HG03108 (cell line): Measurements from ENCODE around the gene IL1RAPL2.
"Not testable (repeated sequence)": the region's sequence is repeated elsewhere in the genome, so short reads cannot be mapped to it uniquely, and the experiment has no call there.

Experiments used
- ATAC-seq: cut with Tn5 transposase; IDR thresholded peaks from one replicate; pipeline ENCODE4 v1.9.1; 2021; ENCODE audit warnings: moderate library complexity; ENCODE audit not compliant: unreplicated experiment

The IL1RAPL2 gene

DNA sequence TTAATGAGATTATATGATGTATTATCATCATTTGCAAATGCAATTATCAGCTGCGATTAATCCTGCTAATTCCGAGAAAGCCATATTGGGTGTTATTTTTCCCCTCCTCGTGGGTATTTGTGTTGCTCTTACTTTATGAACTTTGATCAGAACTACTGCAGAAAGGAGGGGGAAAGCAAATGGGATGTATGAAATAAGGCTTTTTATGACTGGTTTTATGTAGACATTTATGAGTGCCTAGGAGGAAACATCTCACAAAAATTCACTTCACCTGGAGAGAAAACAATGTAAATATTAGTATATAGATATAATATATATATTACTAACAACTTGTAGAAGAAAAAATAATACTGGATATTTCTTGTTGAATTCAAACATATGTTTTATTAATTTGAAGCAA lies 440.1 kb downstream of the IL1RAPL2 start:
- no peak for ATAC-seq

DNA sequence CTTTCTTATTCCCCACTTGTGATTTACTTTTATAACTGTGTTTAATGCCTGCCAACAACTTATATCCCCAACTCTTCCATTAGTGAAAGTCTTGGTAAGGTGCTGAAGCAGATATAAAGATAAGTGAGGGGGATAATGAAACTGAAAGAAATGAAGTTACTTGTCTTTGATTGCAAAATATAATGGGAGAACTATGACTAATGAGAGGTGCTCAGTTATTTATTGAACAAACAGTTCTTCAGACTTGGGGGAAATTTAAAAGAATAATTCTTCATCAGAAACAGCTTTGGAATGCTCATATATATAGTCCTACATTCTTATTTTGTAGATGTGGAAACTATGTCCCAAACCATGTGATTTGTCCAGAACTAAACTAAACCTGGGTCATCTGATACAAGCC lies 441.0 kb downstream of the IL1RAPL2 start:
- no peak for ATAC-seq

DNA sequence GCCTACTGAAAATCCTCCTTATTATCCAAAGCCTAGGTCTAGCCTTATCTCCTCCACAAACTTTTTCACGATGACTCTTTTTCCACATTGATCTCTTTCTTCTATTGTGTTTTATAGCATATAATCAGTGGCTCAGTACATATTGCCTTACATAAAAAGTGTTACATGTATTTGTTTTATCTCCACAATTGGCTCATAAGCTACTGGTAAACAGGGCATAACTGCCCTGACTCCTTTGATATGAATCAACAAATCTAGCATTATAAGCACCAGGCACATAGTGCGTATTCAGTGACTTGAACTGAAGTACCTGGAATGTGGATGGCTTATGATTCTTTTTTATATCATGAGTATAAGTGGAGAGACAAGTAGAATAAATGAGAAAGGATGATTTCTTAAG lies 447.7 kb downstream of the IL1RAPL2 start:
- no peak for ATAC-seq

DNA sequence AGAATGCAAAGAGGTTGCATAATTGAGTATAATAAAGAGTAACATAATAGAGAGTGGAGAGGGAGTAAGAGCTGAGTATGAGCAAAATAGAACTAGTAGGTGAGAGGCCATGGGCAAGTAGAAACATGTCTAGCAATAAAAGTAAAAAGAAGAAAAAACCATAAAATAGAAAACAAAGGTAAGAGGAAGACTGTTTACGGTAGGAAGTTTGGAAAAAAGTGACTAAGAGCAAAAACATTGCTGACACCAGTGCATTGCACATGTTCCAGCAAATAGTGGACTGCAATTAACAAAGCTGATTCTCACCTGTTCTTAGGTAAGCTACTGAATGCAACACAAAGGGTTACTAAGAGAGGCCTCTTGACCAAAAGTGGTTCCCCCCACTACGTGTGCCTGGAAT lies 451.6 kb downstream of the IL1RAPL2 start:
- ATAC-seq: no peak

DNA sequence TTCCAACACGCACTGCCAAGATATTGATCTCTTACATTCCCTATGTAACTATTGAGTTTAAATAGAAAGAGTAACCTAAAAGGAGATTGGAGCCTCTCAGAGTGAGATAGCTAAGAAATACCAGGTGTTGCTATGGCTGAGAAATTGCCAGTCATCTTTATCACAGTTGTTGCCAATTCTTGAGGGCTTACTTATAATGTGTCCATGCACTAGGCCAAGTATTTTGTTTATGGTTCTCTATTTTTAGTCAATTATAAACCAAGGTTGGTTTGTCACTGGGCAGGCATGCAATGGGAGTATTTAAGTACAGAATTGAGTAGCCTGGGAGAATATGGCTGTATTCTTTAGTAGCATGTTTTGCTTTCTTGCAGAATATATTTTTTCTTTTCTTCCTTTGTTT lies 452.9 kb downstream of the IL1RAPL2 start:
- ATAC-seq: no peak

DNA sequence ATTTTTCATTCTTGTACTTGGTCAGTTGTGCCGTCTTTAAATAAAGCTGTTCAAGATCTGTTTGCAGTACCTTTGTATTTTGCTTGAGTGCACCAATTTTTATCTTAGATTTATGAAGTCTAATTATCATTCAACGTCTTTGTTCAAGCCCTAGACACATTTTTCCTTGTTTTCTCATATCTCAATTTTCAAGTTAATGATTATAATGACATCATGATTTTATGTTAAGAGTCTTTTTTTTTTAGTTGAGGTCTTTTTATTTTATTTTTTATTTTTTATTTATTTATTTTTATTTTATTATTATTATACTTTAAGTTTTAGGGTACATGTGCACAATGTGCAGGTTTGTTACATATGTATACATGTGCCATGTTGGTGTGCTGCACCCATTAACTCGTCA lies 463.0 kb downstream of the IL1RAPL2 start:
- ATAC-seq: not testable (repeated sequence)

DNA sequence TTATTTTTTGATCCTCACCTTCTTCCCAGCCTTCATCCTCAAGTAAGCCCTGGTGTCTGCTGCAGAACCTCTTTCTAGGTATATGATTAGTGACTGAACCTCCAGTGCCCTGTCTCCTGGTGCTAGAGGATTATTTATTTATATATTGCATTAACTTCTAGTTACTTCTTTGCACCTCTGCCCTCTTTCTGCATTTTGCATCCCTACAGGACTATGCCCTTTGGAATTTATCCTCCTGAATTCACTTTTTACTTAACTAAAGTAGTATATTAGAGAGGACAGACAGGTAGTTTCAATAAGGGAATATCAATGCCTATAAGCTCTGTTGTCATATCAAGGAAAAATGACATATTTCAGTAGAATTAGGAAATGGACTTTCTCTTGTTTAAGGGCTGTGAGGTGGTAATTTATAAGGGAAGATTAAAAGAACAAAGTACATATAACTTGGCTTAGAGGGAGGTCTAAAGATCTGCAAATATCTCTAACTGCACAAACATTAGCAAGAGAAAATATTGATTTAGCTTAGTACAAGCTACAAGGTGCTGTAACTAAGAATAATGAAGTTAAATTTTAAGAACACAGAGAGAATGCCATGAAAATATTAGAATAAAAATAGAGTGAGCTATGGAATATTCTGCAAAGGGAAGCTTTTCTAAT lies 472.8 kb downstream of the IL1RAPL2 start:
- no peak for ATAC-seq

DNA sequence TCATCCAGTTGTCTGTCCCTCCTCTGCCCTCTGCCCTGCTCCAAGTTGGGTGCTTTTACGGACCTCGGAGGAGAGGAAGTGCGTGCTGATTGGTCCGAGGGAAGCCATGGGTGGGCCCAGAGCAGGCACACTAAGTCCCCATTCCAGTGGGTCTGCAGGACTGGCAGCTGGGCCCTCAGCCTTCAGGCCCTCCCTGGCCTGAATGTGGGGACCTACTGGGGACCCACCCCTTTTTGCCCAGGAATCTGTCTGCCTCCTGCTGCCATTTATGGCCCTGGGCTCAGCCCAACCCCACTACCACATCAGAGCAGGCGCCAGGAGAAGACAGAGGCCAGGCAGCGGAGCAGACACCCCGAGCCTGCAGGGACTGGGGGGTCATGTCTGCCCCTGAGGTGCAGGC lies 484.9 kb downstream of the IL1RAPL2 start:
- ATAC-seq: no peak

DNA sequence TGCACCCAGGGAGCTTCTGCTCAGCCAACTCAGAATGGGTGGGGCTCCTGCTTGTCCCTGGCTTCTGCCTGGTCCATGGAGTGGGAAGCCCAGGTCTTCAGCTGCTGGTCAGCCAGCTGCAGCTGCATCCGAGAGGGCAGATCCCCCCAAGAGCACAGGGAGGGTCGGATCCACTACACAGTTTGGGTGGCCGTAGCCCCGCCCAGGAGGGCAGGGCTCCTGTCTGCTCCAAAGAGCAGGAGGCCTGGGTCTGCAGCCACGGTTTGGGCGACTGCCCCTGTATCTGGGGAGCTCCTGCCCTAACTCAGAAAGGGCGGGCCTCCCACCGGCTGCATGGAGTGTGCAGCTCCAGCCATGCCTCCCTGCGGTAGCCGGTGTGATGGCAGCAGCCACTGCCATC lies 485.4 kb downstream of the IL1RAPL2 start:
- no peak for ATAC-seq

DNA sequence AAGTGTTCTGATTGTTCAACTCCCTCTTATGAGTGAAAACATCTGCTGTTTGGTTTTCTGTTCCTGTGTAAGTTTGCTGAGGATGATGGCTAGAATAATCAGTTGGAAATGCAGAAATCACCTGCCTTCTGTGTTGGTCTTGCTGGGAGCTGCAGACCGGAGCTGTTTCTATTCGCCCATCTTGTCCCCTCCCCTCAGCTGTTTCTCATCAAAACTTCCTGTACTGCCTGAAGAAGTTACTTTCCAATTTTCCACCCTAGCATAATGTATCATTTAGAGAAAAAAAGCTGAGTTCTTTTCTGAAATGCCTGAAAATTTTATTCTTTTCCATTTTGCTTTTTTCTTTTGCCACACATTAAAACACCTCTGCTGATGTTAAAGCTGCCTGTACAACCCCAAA lies 486.9 kb downstream of the IL1RAPL2 start:
- ATAC-seq: no peak

DNA sequence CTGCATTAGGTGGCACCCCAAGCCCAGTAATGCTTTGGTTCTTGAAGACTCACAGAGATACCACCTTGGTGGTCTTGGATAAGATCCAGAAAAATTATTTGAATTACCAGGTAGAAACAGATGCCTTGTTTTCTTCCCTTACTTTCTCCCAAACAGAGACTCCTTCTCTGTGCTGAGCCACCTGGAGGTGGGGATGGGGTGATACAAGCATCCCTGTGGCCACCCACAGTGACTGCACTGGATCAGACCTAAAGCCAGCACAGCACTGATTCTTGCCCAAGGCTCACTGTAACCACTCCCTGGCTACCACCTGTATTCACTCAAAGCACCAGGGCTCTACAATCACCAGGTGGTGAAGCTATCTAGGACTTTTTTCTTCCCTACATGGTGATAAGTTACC lies 497.7 kb downstream of the IL1RAPL2 start:
- no peak for ATAC-seq

DNA sequence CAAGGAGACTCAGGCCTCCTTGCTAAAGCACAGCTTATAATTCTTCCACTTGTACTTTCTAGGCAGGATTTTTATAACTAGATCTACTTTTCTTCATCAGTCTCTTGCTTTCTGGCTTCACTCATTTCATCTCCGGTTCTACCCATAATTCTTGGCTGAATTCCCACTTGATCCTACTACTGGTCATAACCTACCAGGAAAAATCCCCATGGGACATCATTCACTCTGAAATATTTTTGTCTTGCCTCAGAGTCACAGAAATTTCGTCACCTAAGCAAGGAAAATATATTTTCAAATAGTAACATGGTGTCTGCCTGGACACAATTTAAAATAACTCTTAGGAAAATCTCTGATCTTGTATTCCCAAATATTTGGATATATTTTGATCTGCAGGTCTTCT lies 532.2 kb downstream of the IL1RAPL2 start:
- no peak for ATAC-seq

DNA sequence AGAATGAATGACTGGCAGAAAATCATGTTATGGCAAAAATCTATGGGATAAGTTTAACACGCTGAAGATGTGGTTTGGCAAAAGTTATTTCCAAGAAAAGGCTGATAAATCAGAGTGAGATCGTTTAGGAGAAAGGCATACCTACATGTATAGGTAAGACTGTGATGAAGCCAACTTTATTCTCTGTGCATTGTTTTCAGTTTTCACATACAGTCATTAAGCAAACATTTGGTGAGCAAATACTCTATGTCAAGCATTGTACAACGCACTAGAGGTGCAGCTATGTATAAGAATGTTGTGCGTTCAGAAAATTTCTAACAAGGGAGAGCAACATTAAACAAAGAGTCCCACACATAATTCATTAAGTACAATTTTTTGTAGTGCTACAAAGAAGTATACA lies 532.8 kb downstream of the IL1RAPL2 start:
- no peak for ATAC-seq

DNA sequence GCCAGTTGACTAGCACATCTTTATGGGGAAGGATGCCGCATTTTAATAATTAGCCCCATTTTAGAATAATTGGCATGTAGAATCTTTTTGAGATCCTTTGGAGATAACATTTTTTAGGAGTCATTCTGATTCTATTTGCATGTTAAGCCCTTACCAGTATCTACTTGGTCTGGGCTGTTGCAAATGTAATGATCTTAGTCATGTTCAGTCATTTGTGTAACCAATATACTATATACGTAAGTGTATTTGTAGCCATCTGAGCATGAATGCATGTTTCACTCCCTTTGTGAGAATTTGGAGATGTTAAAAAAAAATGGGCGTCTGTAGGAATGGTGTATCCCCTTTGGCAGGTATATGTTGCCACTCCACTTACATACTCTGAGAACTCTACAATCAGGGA lies 535.4 kb downstream of the IL1RAPL2 start:
- ATAC-seq: no peak

DNA sequence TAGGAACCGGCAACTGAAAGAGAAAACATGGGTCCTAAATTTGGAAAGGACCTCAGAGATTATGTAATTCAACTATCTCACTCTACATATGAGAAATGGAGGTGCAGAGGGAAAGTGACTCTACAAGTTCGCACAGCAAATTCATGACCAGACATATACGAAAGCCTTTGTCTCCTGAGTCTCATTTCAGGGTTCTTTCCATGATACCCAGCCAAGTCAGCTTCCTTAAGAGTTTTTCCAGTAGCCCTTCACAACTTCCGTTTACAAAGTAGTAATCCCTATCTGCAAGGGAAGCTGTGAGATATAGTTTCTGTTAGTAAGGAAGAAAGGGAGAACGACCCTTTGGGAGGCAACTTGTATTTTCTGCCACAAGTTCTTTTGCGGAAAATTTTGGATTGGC lies 543.9 kb downstream of the IL1RAPL2 start:
- no peak for ATAC-seq

DNA sequence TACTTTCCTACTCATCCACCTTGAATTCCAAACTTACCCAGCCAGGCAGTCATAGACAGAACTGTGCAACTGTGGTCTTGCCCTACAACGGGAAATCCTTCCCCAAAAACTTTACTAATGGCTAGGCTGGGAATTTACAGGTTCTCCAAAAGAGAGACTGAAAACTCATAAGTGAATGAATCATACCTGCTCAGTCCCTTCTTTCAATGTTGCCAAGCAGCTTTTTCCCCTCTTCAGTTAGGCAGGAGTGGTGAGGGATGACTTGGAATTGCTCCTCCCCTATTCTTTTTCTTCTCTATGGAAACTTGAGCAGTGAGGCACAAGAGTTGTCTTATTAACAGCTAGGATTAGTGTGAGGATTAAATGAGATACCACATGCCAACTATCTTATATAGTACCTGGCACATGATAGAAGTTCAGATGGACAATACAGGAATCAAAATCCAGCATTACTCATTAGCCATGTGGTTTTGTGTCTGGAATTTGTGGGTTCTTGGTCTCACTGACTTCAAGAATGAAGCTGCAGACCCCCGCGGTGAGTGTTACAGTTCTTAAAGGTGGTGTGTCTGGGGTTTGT lies 548.6 kb downstream of the IL1RAPL2 start:
- no peak for ATAC-seq

DNA sequence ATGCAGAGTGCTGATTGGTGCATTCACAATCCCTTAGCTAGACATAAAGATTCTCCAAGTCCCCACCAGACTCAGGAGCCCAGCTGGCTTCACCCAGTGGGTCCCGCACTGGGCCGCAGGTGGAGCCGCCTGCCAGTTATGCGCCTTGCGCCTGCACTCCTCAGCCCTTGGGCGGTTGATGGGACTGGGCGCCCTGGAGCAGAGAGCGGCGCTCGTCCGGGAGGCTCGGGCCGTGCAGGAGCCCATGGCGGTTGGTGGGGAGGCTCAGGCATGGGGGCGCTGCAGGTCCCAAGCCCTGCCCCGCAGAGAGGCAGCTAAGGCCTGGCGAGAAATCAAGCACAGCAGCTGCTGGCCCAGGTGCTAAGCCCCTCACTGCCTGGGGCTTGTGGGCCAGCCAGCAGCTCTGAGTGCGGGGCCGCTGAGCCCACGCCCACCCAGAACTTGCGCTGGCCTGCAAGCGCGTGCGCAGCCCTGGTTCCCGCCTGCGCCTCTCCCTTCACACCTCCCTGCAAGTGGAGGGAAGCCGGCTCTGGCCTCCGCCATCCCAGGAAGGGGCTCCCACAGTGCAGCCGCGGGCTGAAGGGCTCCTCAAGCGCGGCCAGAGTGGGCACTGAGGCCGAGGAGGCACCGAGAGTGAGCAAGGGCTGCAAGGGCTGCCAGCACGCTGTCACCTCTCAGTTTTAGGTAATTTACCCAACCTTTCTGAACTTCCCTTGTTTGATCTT lies 549.8 kb downstream of the IL1RAPL2 start:
- not testable (repeated sequence) for ATAC-seq

DNA sequence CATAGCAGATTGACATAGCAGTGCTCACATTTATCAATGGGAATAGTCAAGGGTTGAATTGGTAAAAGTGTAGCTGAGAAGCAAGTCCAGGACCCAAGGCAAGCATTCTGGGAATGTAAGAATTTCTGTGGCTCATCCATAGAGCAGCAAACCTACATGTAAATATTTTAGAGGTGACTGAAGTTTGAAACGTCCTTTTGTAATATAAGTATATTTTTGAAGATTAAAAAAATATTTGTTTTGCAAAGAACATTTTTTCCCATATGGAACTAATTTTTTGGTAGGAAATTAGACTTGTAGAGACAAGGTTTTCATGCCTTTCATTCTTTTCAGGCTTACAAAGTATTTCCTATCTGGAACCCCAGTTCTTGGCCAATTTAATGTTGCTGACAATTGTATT lies 550.5 kb downstream of the IL1RAPL2 start:
- no peak for ATAC-seq

DNA sequence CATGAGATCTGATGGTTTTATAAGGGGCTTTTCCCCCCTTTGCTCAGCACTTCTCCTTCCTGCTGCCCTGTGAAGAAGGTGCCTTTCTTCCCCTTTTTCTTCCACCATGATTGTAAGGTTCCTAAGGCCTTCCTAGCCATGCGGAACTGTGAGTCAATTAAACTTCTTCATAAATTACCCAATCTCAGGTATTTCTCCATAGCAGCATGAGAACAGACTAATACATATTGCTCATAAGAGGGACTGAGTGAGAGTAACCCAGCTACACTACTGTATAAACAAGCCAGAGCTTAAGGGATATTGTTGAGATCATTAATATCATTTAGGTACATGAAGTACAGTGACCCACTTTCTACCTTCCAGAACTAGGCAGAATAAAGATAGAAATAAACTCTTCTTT lies 551.6 kb downstream of the IL1RAPL2 start:
- no peak for ATAC-seq

DNA sequence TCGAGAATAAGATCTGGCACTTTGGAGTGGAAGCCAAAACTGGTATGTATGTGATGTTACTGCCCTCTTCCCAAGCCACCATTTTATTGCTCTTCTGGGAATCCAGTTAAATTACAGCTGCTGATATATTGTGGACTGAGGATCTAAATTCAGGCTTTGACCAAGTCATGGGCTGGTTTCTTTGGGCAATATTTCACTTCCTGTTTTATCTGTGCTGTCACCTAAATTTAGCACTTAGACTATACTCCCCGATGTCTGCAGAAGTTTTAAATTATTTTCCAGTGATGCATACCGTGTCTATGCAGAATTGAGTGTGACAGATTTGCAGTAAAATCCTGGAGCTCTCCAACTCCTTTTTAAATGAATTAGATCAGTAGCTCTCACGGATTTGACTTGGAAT lies 554.5 kb downstream of the IL1RAPL2 start:
- ATAC-seq: no peak

DNA sequence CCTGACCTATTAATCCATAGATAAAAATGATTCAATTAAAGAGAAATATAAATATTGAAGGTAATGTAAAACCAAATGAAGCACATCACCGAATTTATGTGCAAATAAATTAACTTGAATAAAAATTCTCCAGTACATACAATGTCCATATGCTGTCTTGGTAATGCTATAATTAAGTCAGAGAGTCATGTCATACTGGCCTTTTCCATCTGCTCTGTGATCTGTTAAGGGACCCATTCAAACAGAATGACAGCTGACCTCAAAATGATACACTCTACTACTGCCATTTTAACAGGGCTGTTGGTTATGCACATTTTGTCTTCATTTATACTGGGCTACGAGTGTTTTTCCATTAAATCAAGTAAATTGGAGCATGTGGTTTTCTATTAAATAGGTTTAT lies 555.2 kb downstream of the IL1RAPL2 start:
- no peak for ATAC-seq

DNA sequence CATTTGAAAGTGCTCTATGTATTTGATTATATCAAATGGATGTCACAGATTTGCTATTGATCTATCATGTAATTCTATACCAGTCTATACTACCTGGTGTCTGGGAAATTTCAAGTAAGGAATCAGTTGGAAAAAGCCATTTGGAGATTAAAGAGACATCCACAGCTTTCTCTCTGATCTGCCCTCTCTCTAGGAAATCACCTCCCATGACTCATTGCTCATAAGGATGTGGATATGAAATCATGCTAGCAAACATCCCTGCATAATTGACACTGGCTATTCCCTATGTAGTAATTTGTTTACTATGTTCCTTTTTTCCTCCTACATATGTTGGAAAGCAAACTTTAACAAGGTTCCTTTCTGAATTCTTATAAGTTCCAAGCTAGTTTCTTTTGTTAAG lies 560.2 kb downstream of the IL1RAPL2 start:
- ATAC-seq: no peak

DNA sequence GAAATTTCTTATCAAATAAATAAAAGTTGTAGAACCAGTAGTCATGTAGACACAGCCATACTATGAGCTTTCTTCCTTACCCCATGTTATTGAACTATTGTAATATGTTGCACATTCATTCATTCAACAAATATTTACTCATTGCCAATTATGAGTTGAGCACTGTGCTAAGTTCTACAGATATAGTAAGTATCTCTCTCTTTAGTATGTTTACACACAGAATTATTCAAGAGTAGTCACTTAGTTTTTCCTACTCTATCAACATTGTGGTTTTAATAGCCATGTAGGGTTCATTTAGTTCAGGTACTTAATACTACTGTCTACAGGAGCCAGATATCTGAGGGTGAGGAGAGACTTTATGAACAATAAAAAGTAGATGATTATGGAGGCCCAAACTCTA lies 568.3 kb downstream of the IL1RAPL2 start:
- no peak for ATAC-seq
